Progenitor cell of endocrine pancreas (in vitro differentiated cells): ENCODE data around the gene TMEFF2. TPM values are rescaled to one million over a fixed set of nuclear protein-coding genes. Genes with fewer than 3 reads are reported as not detected.
A peak's percentile ranks its signal among the peaks of the same experiment; 100 is the strongest.

Experiments
- DNase-seq: peaks from one replicate; pipeline ENCODE4 v3.0.0; 2021; ENCODE audit warnings: low spot score; ENCODE audit not compliant: unreplicated experiment
- H3K27ac Mint-ChIP-seq: 2 replicates; pipeline ENCODE4 v1.8.0; 2021; ENCODE audit warnings: mild to moderate bottlenecking, moderate library complexity, mixed read lengths
- H3K27me3 Mint-ChIP-seq: 2 replicates; pipeline ENCODE4 v1.8.0; 2021; ENCODE audit warnings: mixed read lengths
- H3K36me3 Mint-ChIP-seq: 2 replicates; pipeline ENCODE4 v1.8.0; 2022; ENCODE audit warnings: mixed read lengths; ENCODE audit not compliant: insufficient read depth
- H3K4me1 Mint-ChIP-seq: 2 replicates; pipeline ENCODE4 v1.8.0; 2021; ENCODE audit warnings: low read depth, mixed read lengths
- H3K4me3 Mint-ChIP-seq: 2 replicates; pipeline ENCODE4 v1.8.0; 2021; ENCODE audit warnings: low read depth, mild to moderate bottlenecking, moderate library complexity, mixed read lengths
- H3K9me3 Mint-ChIP-seq: 2 replicates; pipeline ENCODE4 v1.8.0; 2021; ENCODE audit warnings: low read depth, mixed read lengths
- CTCF ChIP-seq: fragments of 200-600 bp; sonication (generic); IDR thresholded peaks from one replicate; pipeline ENCODE4 v1.5.0; 2021; ENCODE audit warnings: antibody characterized with exemption, mild to moderate bottlenecking; ENCODE audit not compliant: unreplicated experiment
- total RNA-seq: library from RNA; stranded (reverse); gene quantifications from 2 replicates; pipeline ENCODE4 v1.2.1, GENCODE V29; 2021

The TMEFF2 gene
- total RNA-seq, 1 donor from 2014 or later, result 0.50 TPM

GRCh38 chr2:191942090-191942738 lies 252.5 kb downstream of the TMEFF2 start:
- Mint-ChIP-seq H3K4me3 (no peak overlapping the region), H3K27ac (peak overlapping the region; percentile 30), H3K36me3 (no peaks in the 10 kb centered on the region), H3K9me3 (no peaks in the 10 kb centered on the region), H3K4me1 (peaks cover 7% of the 10 kb centered on the region), H3K27me3 (peaks cover 2% of the 10 kb centered on the region)
- no peak for TF ChIP-seq CTCF
- DNase-seq, result no peak

- Mint-ChIP-seq H3K27me3 (peaks cover 2% of the 10 kb centered on the region), H3K9me3 (no peaks in the 10 kb centered on the region), H3K4me3 (no peak overlapping the region), H3K4me1 (peaks cover 7% of the 10 kb centered on the region), H3K27ac (no peak overlapping the region), H3K36me3 (no peaks in the 10 kb centered on the region)
- no peak for TF ChIP-seq CTCF
- DNase-seq, result no peak
These were observed 253.3 kb downstream of the TMEFF2 start for GRCh38 chr2:191941376-191941929.

- H3K27me3 Mint-ChIP-seq, result peaks cover 2% of the 10 kb centered on the region
- no peak for DNase-seq
- no peak overlapping the region for H3K27ac Mint-ChIP-seq
- H3K9me3 Mint-ChIP-seq, result no peaks in the 10 kb centered on the region
- TF ChIP-seq CTCF, result no peak
- peaks cover 7% of the 10 kb centered on the region for H3K4me1 Mint-ChIP-seq
- no peak overlapping the region for H3K4me3 Mint-ChIP-seq
- no peaks in the 10 kb centered on the region for H3K36me3 Mint-ChIP-seq
These were observed 256.0 kb downstream of the TMEFF2 start for GRCh38 chr2:191938779-191939178.

GRCh38 chr2:191936882-191937405 lies 257.8 kb downstream of the TMEFF2 start:
- Mint-ChIP-seq H3K4me3 (no peak overlapping the region), H3K4me1 (peaks cover 2% of the 10 kb centered on the region), H3K36me3 (no peaks in the 10 kb centered on the region), H3K27ac (no peak overlapping the region), H3K9me3 (no peaks in the 10 kb centered on the region), H3K27me3 (no peaks in the 10 kb centered on the region)
- TF ChIP-seq CTCF, result no peak
- DNase-seq, result no peak

- H3K27me3 Mint-ChIP-seq, result no peaks in the 10 kb centered on the region
- H3K9me3 Mint-ChIP-seq, result no peaks in the 10 kb centered on the region
- H3K36me3 Mint-ChIP-seq, result no peaks in the 10 kb centered on the region
- H3K4me1 Mint-ChIP-seq, result no peaks in the 10 kb centered on the region
- TF ChIP-seq CTCF, result no peak
- no peak overlapping the region for H3K27ac Mint-ChIP-seq
- no peak overlapping the region for H3K4me3 Mint-ChIP-seq
- no peak for DNase-seq
These were observed 259.5 kb downstream of the TMEFF2 start for GRCh38 chr2:191935247-191935646.
